Smooth muscle cell (in vitro differentiated cells): Measurements from ENCODE around the gene ZC3HAV1L. TPM values are rescaled to one million over a fixed set of nuclear protein-coding genes. Genes with fewer than 3 reads are reported as not detected.

Source experiments
- DNase-seq: peaks from one replicate; lab custom pipeline; 2025; ENCODE audit not compliant: unreplicated experiment; lab: John Stamatoyannopoulos, UW
- H2AFZ ChIP-seq: fragments of 200-600 bp; sonication (generic); 2 replicates; pipeline ENCODE4 v1.6.0; 2016; ENCODE audit warnings: antibody characterized with exemption, low read depth, mild to moderate bottlenecking
- H3F3A ChIP-seq: fragments of 200-600 bp; sonication (generic); 2 replicates; pipeline ENCODE4 v1.6.0; 2017; ENCODE audit warnings: antibody characterized with exemption, low read depth
- H3K27ac ChIP-seq: fragments of 200-600 bp; sonication (generic); 2 replicates; pipeline ENCODE4 v1.5.1; 2016; ENCODE audit warnings: low read depth, mild to moderate bottlenecking
- H3K27me3 ChIP-seq: fragments of 200-600 bp; sonication (generic); 2 replicates; pipeline ENCODE4 v1.6.1; 2016; ENCODE audit warnings: low read depth, mild to moderate bottlenecking
- H3K36me3 ChIP-seq: fragments of 200-600 bp; sonication (generic); 2 replicates; pipeline ENCODE4 v1.5.1; 2016; ENCODE audit warnings: low read depth
- H3K4me1 ChIP-seq: fragments of 200-600 bp; sonication (generic); 2 replicates; pipeline ENCODE4 v1.5.1; 2016; ENCODE audit warnings: low read depth
- H3K4me2 ChIP-seq: fragments of 200-600 bp; sonication (generic); 2 replicates; pipeline ENCODE4 v1.6.0; 2016; ENCODE audit warnings: mild to moderate bottlenecking
- H3K4me3 ChIP-seq: fragments of 200-600 bp; sonication (generic); 2 replicates; pipeline ENCODE4 v1.5.1; 2016; ENCODE audit warnings: mild to moderate bottlenecking
- H3K79me2 ChIP-seq: fragments of 200-600 bp; sonication (generic); 2 replicates; pipeline ENCODE4 v1.6.0; 2016; ENCODE audit warnings: low read depth, mild to moderate bottlenecking
- H3K9ac ChIP-seq: fragments of 200-600 bp; sonication (generic); 2 replicates; pipeline ENCODE4 v1.6.0; 2016; ENCODE audit warnings: low read depth
- H3K9me3 ChIP-seq: fragments of 200-600 bp; sonication (generic); replicated peaks from 2 replicates; pipeline ENCODE4 v1.5.1; 2016; ENCODE audit warnings: low read depth
- H4K20me1 ChIP-seq: fragments of 200-600 bp; sonication (generic); 2 replicates; pipeline ENCODE4 v1.6.0; 2016; ENCODE audit warnings: low read depth
- WGBS: methylation state at CpG from one replicate; pipeline ENCODE4 v1.1.7; 2016; ENCODE audit warnings: low lambda C conversion rate; 5-methylcytosine and 5-hydroxymethylcytosine counted together
- polyA plus RNA-seq: library from polyadenylated mRNA; unstranded; fragments of >200 nt; fragmentation: Nextera tagmentation; extraction: Ambion mirVana; gene quantifications from 2 replicates; pipeline ENCODE4 v1.2.1, GENCODE V29; 2016
- total RNA-seq: library from RNA; depleted of rRNA; stranded (reverse); fragments of >200 nt; gene quantifications from 2 replicates; pipeline ENCODE4 v1.2.3, GENCODE V29; 2014
- TF ChIP-seq, protein P1 (sequence below): fragments of 200-600 bp; sonication (generic); IDR thresholded peaks from 2 replicates; pipeline ENCODE4 v1.5.1; 2017; ENCODE audit warnings: borderline replicate concordance, mild to moderate bottlenecking, antibody characterized with exemption; ENCODE audit not compliant: insufficient read depth, poor library complexity, severe bottlenecking

Gene ZC3HAV1L
- total and polyA plus RNA-seq, 2 experiments from 2014 or later: 17.0 to 47.2 TPM

- no peak overlapping the region for H3K4me2 ChIP-seq
- no peaks in the 10 kb centered on the region for H3F3A ChIP-seq
- TF ChIP-seq, protein P1, sequence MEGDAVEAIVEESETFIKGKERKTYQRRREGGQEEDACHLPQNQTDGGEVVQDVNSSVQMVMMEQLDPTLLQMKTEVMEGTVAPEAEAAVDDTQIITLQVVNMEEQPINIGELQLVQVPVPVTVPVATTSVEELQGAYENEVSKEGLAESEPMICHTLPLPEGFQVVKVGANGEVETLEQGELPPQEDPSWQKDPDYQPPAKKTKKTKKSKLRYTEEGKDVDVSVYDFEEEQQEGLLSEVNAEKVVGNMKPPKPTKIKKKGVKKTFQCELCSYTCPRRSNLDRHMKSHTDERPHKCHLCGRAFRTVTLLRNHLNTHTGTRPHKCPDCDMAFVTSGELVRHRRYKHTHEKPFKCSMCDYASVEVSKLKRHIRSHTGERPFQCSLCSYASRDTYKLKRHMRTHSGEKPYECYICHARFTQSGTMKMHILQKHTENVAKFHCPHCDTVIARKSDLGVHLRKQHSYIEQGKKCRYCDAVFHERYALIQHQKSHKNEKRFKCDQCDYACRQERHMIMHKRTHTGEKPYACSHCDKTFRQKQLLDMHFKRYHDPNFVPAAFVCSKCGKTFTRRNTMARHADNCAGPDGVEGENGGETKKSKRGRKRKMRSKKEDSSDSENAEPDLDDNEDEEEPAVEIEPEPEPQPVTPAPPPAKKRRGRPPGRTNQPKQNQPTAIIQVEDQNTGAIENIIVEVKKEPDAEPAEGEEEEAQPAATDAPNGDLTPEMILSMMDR: no peak
- no peak overlapping the region for H2AFZ ChIP-seq
- no peaks in the 10 kb centered on the region for H3K4me1 ChIP-seq
- H3K79me2 ChIP-seq: peaks cover 3% of the 10 kb centered on the region
- H3K9me3 ChIP-seq: no peaks in the 10 kb centered on the region
- H3K36me3 ChIP-seq: peaks cover 20% of the 10 kb centered on the region
- no peak for DNase-seq
- H4K20me1 ChIP-seq: peaks cover 7% of the 10 kb centered on the region
- no peaks in the 10 kb centered on the region for H3K27me3 ChIP-seq
- H3K27ac ChIP-seq: no peak overlapping the region
- 91% methylated on average over 5 of the region's 5 CpGs for WGBS
- H3K9ac ChIP-seq: no peak overlapping the region
- no peak overlapping the region for H3K4me3 ChIP-seq
Measured at GRCh38 chr7:139023076-139023475, 12.8 kb downstream of the ZC3HAV1L start.

DNA sequence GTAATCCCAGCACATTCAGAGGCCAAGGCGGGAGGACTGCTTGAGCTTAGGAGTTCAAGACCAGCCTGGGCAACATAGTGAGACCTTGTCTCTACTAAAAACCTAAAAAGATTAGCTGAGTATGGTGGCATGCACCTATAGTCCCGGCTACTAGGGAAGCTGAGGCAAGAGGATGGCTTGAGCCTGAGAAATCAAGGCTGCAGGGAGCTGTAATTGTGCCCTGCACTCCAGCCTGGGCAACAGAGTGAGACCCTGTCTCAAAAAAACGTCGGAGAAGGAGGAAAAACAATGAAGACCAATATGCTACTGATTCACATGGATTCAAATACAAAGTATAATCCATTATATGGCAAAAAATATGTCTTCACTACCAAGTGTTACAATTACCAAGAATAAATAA lies 13.6 kb downstream of the ZC3HAV1L start:
- Histone ChIP-seq H3K4me2 (no peak overlapping the region), H3K27me3 (no peaks in the 10 kb centered on the region), H3K9me3 (no peaks in the 10 kb centered on the region), H2AFZ (no peak overlapping the region), H3K4me1 (no peaks in the 10 kb centered on the region), H3K27ac (no peak overlapping the region), H3K4me3 (no peak overlapping the region), H3K9ac (no peak overlapping the region), H3F3A (no peaks in the 10 kb centered on the region), H3K79me2 (peaks cover 3% of the 10 kb centered on the region), H4K20me1 (peaks cover 7% of the 10 kb centered on the region), H3K36me3 (peaks cover 20% of the 10 kb centered on the region)
- TF ChIP-seq, protein P1: no peak
- DNase-seq: no peak
- WGBS: 81% methylated on average over 4 of the region's 4 CpGs

DNA sequence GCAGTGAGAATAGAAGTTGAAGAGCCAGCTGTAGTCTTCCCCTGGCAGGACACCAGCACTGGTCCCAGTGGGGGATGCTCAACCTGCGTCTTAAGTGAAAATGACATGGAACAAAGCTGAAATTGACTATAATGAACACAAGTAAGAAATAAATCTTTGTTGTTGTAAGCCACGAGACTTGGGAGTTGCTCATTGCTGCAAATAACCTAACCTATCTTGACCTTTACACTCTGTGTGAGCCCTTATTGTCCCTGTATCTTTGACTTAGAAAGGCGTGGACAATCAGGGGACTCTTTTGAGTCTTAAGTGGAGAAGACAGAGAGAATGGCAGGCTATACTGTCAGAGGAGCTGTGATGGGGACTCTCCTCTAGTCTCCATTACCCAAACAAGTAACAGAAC lies 16.9 kb downstream of the ZC3HAV1L start:
- no peak overlapping the region for H3K4me2 ChIP-seq
- no peaks in the 10 kb centered on the region for H3K27me3 ChIP-seq
- peaks cover 8% of the 10 kb centered on the region for H3K36me3 ChIP-seq
- no peaks in the 10 kb centered on the region for H3K9me3 ChIP-seq
- H3K9ac ChIP-seq: no peak overlapping the region
- TF ChIP-seq, protein P1: no peak
- no peaks in the 10 kb centered on the region for H4K20me1 ChIP-seq
- H3K27ac ChIP-seq: no peak overlapping the region
- no peaks in the 10 kb centered on the region for H3F3A ChIP-seq
- no peak overlapping the region for H3K4me3 ChIP-seq
- WGBS: 97% methylated on average over 3 of the region's 3 CpGs
- H3K79me2 ChIP-seq: no peaks in the 10 kb centered on the region
- no peaks in the 10 kb centered on the region for H3K4me1 ChIP-seq
- H2AFZ ChIP-seq: no peak overlapping the region
- no peak for DNase-seq

GRCh38 chr7:139016931-139017511 lies 18.8 kb downstream of the ZC3HAV1L start:
- H3K4me2 ChIP-seq: no peak overlapping the region
- no peaks in the 10 kb centered on the region for H4K20me1 ChIP-seq
- H3K27ac ChIP-seq: no peak overlapping the region
- WGBS: 55% methylated on average over 7 of the region's 7 CpGs
- H3K4me3 ChIP-seq: no peak overlapping the region
- no peaks in the 10 kb centered on the region for H3K4me1 ChIP-seq
- no peak overlapping the region for H2AFZ ChIP-seq
- H3K9me3 ChIP-seq: no peaks in the 10 kb centered on the region
- H3K9ac ChIP-seq: no peak overlapping the region
- peak; percentile 1 for DNase-seq
- no peaks in the 10 kb centered on the region for H3K27me3 ChIP-seq
- no peaks in the 10 kb centered on the region for H3K79me2 ChIP-seq
- TF ChIP-seq, protein P1: peak; percentile 45
- no peaks in the 10 kb centered on the region for H3K36me3 ChIP-seq
- no peaks in the 10 kb centered on the region for H3F3A ChIP-seq
